ENCODE results near the gene PARPBP.
"Not testable (repeated sequence)": the region's sequence is repeated elsewhere in the genome, so short reads cannot be mapped to it uniquely, and the experiment has no call there.

PARPBP gene

GRCh38 chr12:102119674-102120563 lies at the start of gene PARPBP, which contains the start of gene NUP37:
Gene PARPBP (plus strand): TSS chr12:102120183. CDS start chr12:102123889, 3,706 bp downstream.
Gene NUP37 (minus strand): TSS chr12:102120114. CDS start chr12:102118518, 1,596 bp downstream.
- DNase-seq (ENCODE audit: low read depth): peak; percentile 81

- DNase-seq (ENCODE audit: low read depth): not testable (repeated sequence)
Observed at GRCh38 chr12:102072092-102072491, 47.9 kb upstream of the PARPBP start.

GRCh38 chr12:102080842-102081241 lies 39.1 kb upstream of the PARPBP start:
- no peak for DNase-seq (ENCODE audit: low read depth)

- DNase-seq (ENCODE audit: low read depth): not testable (repeated sequence)
Observed at GRCh38 chr12:102089228-102089835, 30.7 kb upstream of the PARPBP start.

- no peak for DNase-seq (ENCODE audit: low read depth)
Observed at GRCh38 chr12:102093319-102093718, 26.7 kb upstream of the PARPBP start.

- DNase-seq (ENCODE audit: low read depth): no peak
Observed at GRCh38 chr12:102095677-102096263, 24.2 kb upstream of the PARPBP start.

- no peak for DNase-seq (ENCODE audit: low read depth)
Observed at GRCh38 chr12:102096855-102097254, 23.1 kb upstream of the PARPBP start.

- DNase-seq (ENCODE audit: low read depth): no peak
Observed at GRCh38 chr12:102106905-102107304, 13.1 kb upstream of the PARPBP start.

- DNase-seq (ENCODE audit: low read depth): no peak
Observed at GRCh38 chr12:102107970-102108369, 12.0 kb upstream of the PARPBP start.

GRCh38 chr12:102110782-102111181 lies 9.2 kb upstream of the PARPBP start:
- no peak for DNase-seq (ENCODE audit: low read depth)

GRCh38 chr12:102114212-102114611 lies 5.8 kb upstream of the PARPBP start:
- no peak for DNase-seq (ENCODE audit: low read depth)

- DNase-seq (ENCODE audit: low read depth): no peak
Observed at GRCh38 chr12:102116392-102116791, 3.6 kb upstream of the PARPBP start.

- no peak for DNase-seq (ENCODE audit: low read depth)
Observed at GRCh38 chr12:102118874-102119273, 1.1 kb upstream of the PARPBP start.

GRCh38 chr12:102120564-102120873 lies 536 bp downstream of the PARPBP start:
- DNase-seq (ENCODE audit: low read depth): no peak

GRCh38 chr12:102120886-102121285 lies 903 bp downstream of the PARPBP start:
- no peak for DNase-seq (ENCODE audit: low read depth)

GRCh38 chr12:102121328-102121727 lies 1.3 kb downstream of the PARPBP start:
- not testable (repeated sequence) for DNase-seq (ENCODE audit: low read depth)

GRCh38 chr12:102130720-102131119 lies 10.7 kb downstream of the PARPBP start:
- not testable (repeated sequence) for DNase-seq (ENCODE audit: low read depth)

- DNase-seq (ENCODE audit: low read depth): not testable (repeated sequence)
Observed at GRCh38 chr12:102131442-102131841, 11.5 kb downstream of the PARPBP start.

GRCh38 chr12:102137619-102138018 lies 17.6 kb downstream of the PARPBP start:
- not testable (repeated sequence) for DNase-seq (ENCODE audit: low read depth)

GRCh38 chr12:102142866-102143373 lies 22.9 kb downstream of the PARPBP start:
- DNase-seq (ENCODE audit: low read depth): not testable (repeated sequence)

GRCh38 chr12:102144221-102144620 lies 24.2 kb downstream of the PARPBP start:
- DNase-seq (ENCODE audit: low read depth): no peak

GRCh38 chr12:102147062-102147587 lies 27.1 kb downstream of the PARPBP start:
- DNase-seq (ENCODE audit: low read depth): not testable (repeated sequence)
